ENCODE results near the gene EFS. TPM values are rescaled to one million over a fixed set of nuclear protein-coding genes. Genes with fewer than 3 reads are reported as not detected.

EFS gene
- total RNA-seq, 3 donors from 2014 or later, result 15.7 to 24.6 (median 18.0) TPM

DNA sequence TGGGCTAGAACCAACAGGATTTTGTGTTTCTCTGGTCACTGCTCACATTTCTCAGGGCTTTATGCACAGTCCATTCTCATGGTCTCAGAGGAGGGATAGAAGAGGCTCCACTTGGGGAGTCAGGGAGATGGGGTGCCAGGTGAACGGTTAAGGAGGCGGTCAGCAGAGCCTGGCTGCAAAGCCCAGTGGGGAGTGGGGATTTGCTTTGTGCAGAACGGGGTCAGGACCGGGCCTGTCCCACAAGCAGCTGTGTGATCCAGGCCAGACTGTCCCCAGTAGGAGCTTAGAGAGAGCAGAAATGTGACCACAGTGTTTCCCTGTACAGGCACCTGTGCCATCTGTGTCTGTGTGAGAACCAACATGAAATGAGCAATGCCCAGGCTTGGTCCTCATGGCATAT, 16.0 kb upstream of the EFS start:
- Histone ChIP-seq H3K4me3 (no peak overlapping the region), H3K27me3 (no peaks in the 10 kb centered on the region), H3K27ac (no peak overlapping the region), H3K36me3 (no peaks in the 10 kb centered on the region), H3K4me1 (peaks cover 0 to 5% of the 10 kb centered on the region in 2 donors), H3K9me3 (no peaks in the 10 kb centered on the region)
- intact Hi-C loops (cut with DNase I; ENCODE audit: low total_unique reads), result no loop called here
- DNase-seq (ENCODE audit: low spot score in 2 of 2), result no peak
- no peak for TF ChIP-seq POLR2A (IDR thresholded peaks at IDR 0.05)
- TF ChIP-seq, protein P1, sequence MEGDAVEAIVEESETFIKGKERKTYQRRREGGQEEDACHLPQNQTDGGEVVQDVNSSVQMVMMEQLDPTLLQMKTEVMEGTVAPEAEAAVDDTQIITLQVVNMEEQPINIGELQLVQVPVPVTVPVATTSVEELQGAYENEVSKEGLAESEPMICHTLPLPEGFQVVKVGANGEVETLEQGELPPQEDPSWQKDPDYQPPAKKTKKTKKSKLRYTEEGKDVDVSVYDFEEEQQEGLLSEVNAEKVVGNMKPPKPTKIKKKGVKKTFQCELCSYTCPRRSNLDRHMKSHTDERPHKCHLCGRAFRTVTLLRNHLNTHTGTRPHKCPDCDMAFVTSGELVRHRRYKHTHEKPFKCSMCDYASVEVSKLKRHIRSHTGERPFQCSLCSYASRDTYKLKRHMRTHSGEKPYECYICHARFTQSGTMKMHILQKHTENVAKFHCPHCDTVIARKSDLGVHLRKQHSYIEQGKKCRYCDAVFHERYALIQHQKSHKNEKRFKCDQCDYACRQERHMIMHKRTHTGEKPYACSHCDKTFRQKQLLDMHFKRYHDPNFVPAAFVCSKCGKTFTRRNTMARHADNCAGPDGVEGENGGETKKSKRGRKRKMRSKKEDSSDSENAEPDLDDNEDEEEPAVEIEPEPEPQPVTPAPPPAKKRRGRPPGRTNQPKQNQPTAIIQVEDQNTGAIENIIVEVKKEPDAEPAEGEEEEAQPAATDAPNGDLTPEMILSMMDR (IDR thresholded peaks at IDR 0.05), result no peak
- no peak for TF ChIP-seq POLR2AphosphoS5 (IDR thresholded peaks at IDR 0.05)

GRCh38 chr14:23380197-23380914, 15.4 kb upstream of the EFS start:
- TF ChIP-seq POLR2AphosphoS5 (IDR thresholded peaks at IDR 0.05) (no peak), POLR2A (IDR thresholded peaks at IDR 0.05) (no peak)
- TF ChIP-seq, protein P1 (IDR thresholded peaks at IDR 0.05), result no peak
- no peaks in the 10 kb centered on the region for H3K27me3 ChIP-seq
- no peaks in the 10 kb centered on the region for H3K9me3 ChIP-seq
- peaks cover 0 to 5% of the 10 kb centered on the region in 2 donors for H3K4me1 ChIP-seq
- DNase-seq (ENCODE audit: low spot score in 2 of 2), result no peak
- no peak overlapping the region for H3K27ac ChIP-seq
- no peaks in the 10 kb centered on the region for H3K36me3 ChIP-seq
- H3K4me3 ChIP-seq, result no peak overlapping the region
- intact Hi-C loops (cut with DNase I; ENCODE audit: low total_unique reads), result no loop called here

- Histone ChIP-seq H3K27me3 (no peaks in the 10 kb centered on the region), H3K4me3 (no peak overlapping the region), H3K27ac (no peak overlapping the region), H3K36me3 (no peaks in the 10 kb centered on the region), H3K4me1 (peaks cover 0 to 5% of the 10 kb centered on the region in 2 donors), H3K9me3 (no peaks in the 10 kb centered on the region)
- DNase-seq (ENCODE audit: low spot score in 2 of 2), result peak; percentile 62 to 77
- intact Hi-C loops (cut with DNase I; ENCODE audit: low total_unique reads), result loop anchor here (5.0 kb wide), 1 partner anchor 52 kb away; no protein-coding TSS in a partner anchor
- TF ChIP-seq POLR2AphosphoS5 (IDR thresholded peaks at IDR 0.05) (peak; percentile 60 to 80 (median 62)), POLR2A (IDR thresholded peaks at IDR 0.05) (no peak)
- TF ChIP-seq, protein P1 (IDR thresholded peaks at IDR 0.05), result peak; percentile 63 to 96 (median 86)
Observed at GRCh38 chr14:23379366-23380196, 14.6 kb upstream of the EFS start.

DNA sequence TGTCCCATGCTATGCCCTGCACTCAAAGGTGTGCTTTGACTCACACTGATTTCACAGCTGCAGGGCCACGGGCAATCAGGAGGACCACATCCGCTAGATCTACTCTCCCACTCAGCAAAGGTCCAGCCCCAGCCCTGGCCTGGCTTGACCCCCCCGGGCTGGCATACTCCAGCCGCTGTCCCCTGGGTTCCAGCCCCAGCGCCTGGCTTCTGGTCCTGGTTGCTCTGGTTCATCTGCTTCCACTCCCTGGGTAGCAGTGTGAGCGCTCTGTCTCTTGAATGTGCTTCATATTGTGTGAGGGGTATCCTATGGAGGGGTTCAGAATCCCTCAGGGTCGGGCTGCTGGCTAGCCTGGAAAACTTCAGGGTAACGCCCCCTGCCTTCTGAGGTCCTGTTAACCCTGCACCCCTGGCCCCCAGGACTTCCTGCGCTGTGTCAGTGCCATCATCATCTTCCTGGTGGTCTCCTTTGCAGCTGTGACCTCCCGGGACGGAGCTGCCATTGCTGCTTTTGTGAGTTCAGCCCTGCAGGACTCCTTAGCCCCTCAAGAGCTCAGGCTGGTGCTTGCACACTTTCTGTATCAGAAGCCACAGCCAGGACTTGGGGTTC, 13.7 kb upstream of the EFS start:
- intact Hi-C loops (cut with DNase I; ENCODE audit: low total_unique reads), result loop anchor here (5.0 kb wide), 1 partner anchor 51 kb away; no protein-coding TSS in a partner anchor
- TF ChIP-seq POLR2A (IDR thresholded peaks at IDR 0.05) (no peak), POLR2AphosphoS5 (IDR thresholded peaks at IDR 0.05) (no peak)
- TF ChIP-seq, protein P1 (IDR thresholded peaks at IDR 0.05), result no peak
- Histone ChIP-seq H3K9me3 (no peaks in the 10 kb centered on the region), H3K4me1 (peaks cover 0 to 5% of the 10 kb centered on the region in 2 donors), H3K27me3 (no peaks in the 10 kb centered on the region), H3K4me3 (no peak overlapping the region), H3K36me3 (no peaks in the 10 kb centered on the region), H3K27ac (no peak overlapping the region)
- no peak for DNase-seq (ENCODE audit: low spot score in 2 of 2)

Measured in breast epithelium (tissue), 4 donors.